COLO668 (cell line): ENCODE results near the gene VARS1.
"Not testable (repeated sequence)": the region's sequence is repeated elsewhere in the genome, so short reads cannot be mapped to it uniquely, and the experiment has no call there.

Experiments used
- DNase-seq: peaks from one replicate; lab custom pipeline; 2025; ENCODE audit not compliant: unreplicated experiment; lab: John Stamatoyannopoulos, UW

VARS1 gene

DNA sequence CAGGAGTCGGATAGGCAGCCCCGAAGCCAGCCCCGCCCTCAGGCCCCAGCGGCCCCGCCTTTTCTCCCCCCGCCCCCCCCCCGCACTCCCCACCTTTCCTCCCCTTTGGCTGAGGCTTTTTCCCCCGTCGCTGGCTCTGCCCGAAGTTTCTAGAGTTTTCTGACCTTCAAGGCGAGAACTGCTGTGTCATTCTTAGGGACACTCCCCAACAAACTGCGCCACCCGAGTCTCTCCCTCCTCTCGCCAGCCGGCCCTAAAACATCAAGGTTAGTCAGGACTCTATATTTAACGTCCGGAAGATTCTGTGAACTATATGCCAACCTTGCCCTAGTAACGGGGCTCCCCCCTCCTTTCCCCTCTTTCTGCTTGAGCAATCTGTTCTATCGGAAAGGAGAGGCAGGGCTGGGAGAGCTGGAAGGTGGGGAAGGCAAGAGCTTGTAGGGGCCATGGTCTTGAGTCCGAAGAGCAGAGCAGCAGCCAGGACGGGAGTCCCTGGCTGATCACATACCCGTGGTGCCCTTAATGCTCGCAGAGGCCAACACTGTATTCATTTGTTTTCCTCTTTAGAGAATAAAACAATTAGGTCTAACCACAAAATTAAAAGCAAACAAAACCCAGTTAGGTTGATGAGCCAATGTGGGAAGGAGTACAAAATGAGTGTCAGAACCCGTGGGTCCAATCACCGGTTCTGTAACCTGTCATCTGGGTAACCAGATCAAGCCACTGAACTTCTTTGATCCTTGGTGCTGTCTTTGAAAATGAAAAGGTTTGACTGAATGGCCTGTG lies 26.7 kb upstream of the VARS1 start:
- DNase-seq = peak; percentile 21

DNA sequence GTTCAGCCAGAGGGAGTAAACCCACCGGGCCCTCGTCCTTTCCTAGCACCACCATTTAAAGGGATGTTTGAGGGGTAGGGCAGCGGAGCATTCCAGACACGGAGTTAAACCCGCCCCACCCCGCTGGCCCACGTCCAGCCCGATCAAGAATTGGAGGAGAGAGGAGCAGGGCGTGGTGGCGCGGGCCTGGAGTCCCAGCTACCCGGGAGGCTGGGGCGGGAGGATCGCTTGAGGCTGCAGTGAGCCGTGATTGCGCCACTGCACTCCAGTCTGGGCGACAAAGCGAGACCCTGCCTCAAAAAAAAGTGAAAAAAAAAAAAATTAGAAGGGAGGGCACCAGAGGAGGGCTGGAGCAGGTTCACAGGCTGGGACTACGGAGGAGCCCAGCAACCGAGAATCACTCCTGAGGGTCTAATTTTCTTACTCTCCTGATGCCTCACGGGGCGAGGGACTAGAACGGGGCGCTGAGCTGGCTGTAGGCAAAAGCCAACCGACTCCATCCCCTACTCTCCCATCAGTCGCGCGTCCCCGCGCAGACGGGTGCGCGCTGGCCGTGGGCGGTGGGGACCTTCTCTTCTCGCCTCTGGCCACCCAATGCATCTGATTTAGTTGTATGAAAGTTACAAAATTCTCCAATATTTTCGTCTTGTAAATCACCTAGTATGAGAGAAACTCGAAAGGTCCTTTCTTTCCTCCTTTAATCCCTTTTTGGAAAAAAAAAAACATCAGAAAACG lies 25.9 kb upstream of the VARS1 start:
- DNase-seq = peak; percentile 38

DNA sequence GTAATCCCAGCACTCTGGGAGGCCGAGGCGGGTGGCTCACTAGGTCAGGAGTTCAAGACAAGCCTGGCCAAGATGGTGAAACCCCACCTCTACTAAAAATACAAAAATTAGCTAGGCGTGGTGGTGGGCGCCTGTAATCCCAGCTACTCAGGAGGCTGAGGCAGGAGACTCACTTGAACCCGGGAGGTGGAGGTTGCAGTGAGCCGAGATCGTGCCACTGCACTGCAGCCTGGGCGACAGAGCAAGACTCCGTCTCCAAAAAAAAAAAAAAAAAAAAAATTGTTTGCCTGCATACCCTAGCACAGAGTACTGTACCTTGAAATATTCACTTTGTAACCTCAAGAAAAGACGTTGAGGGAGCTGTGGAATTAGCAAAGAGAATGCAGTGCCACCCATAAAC lies 24.8 kb upstream of the VARS1 start:
- not testable (repeated sequence) for DNase-seq

DNA sequence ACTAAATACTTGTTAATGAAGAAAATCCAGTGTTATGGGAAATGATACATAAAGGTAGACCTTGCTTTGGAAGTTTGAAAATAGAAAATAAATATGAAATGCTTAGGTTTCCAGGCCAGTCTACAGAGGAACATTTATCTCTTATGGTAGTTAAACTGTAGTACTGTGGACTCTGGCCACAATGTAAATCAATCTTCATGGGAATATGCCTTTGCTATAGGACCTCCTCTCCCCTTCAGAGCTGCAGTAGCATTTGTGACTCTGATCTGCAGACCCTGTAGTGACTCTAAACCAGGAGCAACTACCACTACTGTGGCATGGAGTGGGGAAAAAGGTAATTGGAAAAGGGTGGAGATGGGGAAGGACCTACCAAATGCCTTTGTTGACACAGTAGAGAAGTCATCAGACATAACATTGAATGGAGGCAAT lies 24.3 kb upstream of the VARS1 start:
- DNase-seq = no peak

DNA sequence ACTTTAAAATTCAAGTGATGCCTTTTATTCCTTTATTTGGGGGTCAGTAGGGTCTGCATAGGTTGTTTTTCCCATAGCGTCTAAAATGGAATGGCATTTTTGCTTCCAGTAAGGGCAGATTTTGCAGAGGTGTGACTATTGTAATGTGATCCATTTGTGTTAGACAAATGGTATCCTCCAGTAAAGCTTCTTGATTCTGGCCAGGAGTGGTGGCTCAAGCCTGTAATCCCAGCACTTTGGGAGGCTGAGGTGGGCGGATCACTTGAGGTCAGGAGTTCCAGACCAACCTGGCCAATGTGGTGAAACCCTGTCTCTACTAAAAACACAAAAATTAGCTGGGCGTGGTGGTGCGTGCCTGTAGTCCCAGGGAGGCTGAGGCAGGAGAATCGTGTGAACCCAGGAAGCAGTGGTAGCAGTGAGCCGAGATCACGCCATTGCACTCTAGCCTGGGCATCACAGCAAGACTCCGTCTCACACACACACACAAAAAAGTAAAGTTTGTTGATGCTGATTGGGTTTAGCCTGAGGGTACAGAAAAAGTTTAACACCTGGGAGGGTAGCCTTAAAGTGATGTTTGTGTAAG lies 22.5 kb upstream of the VARS1 start:
- not testable (repeated sequence) for DNase-seq

DNA sequence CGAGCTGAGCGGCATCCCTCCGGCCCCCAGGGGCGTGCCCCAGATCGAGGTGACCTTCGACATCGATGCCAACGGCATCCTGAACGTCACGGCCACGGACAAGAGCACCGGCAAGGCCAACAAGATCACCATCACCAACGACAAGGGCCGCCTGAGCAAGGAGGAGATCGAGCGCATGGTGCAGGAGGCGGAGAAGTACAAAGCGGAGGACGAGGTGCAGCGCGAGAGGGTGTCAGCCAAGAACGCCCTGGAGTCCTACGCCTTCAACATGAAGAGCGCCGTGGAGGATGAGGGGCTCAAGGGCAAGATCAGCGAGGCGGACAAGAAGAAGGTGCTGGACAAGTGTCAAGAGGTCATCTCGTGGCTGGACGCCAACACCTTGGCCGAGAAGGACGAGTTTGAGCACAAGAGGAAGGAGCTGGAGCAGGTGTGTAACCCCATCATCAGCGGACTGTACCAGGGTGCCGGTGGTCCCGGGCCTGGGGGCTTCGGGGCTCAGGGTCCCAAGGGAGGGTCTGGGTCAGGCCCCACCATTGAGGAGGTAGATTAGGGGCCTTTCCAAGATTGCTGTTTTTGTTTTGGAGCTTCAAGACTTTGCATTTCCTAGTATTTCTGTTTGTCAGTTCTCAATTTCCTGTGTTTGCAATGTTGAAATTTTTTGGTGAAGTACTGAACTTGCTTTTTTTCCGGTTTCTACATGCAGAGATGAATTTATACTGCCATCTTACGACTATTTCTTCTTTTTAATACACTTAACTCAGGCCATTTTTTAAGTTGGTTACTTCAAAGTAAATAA lies 21.8 kb upstream of the VARS1 start:
- not testable (repeated sequence) for DNase-seq

DNA sequence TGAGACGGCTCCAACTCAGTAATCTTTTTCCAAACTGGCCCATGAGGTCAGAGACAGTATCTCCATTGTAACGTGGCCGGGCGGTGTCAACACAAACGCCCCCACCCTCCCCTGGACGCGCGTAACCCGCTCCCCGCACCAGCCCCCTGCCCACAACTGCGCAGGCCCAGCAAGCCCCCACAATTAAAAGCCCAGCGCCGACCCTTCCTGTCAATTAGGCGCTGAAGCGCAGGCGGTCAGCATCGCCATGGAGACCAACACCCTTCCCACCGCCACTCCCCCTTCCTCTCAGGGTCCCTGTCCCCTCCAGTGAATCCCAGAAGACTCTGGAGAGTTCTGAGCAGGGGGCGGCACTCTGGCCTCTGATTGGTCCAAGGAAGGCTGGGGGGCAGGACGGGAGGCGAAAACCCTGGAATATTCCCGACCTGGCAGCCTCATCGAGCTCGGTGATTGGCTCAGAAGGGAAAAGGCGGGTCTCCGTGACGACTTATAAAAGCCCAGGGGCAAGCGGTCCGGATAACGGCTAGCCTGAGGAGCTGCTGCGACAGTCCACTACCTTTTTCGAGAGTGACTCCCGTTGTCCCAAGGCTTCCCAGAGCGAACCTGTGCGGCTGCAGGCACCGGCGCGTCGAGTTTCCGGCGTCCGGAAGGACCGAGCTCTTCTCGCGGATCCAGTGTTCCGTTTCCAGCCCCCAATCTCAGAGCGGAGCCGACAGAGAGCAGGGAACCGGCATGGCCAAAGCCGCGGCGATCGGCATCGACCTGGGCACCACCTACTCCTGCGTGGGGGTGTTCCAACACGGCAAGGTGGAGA lies 19.7 kb upstream of the VARS1 start, which contains the start of the genes HSPA1A and HSPA1L:
HSPA1A (plus strand) TSS at position 519 of the 814 bp plus-strand sequence; CDS start at position 733, 214 bp downstream.
HSPA1L (minus strand) TSS at position 259 of the 814 bp plus-strand sequence. CDS start 3,311 bp downstream, outside the sequence.
- DNase-seq = peak; percentile 81

DNA sequence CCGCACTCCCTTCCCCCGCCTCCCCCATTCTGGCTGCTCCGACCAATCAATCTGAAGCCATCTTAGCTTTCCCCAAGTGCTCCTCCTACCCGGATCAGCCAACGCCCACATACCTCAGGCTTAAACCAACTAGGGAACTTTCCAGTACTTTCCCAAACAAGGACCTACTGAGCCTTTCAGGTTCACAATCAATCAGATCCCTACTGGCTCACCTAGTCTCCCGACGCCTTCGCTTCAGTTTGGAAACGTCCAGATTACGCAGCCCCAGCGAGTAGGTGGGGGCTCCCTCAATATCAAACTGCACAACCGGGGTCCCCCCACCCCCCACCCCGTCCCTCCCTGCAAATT lies 19.1 kb upstream of the VARS1 start:
- peak; percentile 84 for DNase-seq

DNA sequence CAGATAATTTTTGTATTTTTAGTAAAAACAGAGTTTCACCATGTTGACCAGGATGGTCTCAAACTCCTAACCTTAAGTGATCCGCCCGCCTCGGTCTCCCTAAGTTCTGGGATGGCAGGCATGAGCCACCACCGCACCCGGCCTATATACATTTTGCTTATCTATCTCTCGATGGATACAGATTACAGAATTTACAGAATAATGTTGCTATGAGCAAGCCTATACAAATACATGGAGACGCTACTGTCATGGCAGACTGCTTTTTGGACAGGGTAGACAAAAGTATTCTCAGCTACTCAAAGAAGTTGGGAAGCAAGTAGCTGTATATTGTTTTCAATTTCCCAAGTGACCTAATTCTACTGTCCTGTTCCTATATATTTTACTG lies 17.9 kb upstream of the VARS1 start:
- DNase-seq = no peak

DNA sequence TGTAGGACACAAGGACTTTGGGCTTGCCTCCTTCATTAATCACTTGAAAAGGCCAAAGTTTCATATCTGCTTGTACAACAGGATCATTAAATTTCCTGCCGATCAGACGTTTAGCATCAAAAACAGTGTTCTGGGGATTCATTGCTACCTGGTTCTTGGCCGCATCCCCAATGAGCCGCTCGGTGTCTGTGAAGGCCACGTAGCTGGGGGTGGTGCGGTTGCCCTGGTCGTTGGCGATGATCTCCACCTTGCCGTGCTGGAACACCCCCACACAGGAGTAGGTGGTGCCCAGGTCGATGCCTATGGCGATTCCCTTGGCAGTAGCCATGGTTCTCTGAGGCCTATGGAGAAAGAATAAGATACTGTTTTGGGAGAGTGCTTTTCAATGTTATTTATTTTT lies 16.1 kb upstream of the VARS1 start:
- no peak for DNase-seq

DNA sequence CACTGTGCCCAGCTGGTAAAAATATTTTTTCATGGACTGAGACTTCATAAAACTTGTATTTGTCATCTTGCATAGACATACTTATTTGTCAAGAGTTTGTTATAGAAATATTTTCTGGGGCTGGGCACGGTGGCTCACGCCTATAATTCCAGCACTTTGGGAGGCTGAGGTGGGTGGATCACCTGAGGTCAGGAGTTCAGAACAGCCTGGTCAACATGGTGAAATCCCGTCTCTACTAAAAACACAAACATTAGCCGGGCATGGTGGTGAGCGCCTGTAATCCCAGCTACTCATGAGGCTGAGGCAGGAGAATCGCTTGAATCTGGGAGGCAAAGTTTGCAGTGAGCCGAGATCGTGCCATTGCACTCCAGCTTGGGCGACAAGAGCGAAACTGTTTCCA lies 13.0 kb upstream of the VARS1 start:
- not testable (repeated sequence) for DNase-seq

DNA sequence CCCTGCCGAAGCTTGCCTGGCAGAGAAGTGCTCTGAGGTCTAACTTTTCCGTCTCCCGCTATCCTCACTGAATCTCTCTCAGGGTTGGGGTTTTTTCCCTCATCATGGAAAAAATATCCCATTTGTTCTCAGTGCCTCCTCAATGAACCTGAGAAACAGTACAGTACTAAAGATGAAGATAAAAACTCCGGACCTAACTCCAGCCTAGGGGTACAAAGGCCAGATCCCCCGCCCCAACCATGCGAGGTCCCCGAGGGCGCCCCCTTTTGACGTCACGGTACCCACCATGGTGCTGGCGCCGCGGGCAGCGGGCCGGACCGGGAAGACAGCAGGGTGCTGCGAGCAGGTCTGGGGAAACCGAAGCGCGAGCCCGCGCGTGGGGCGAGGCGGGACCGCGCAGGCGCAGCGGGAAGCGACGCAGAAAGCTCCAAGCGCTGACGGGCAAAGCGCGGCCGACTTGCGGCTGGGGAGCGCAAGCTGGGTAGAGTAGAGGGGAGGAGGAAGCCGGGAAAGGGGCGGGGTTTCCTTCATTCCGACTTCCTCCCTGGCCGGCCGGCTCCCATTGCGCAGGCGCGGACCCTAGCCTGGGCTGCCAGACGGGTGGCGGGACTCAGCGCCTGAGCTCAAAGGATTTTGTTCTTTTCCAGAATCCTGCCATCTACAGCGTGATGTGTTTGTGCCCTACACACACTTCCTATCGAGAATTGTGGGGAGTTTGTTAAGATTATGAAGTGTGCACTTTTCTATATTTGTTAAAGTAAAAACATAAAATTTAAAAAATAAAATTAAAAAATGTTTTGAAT lies 11.1 kb upstream of the VARS1 start, which contains the start of gene LSM2:
LSM2 (minus strand) TSS at position 497 of the 803 bp plus-strand sequence; CDS start at position 288, 209 bp downstream.
- DNase-seq = peak; percentile 94

DNA sequence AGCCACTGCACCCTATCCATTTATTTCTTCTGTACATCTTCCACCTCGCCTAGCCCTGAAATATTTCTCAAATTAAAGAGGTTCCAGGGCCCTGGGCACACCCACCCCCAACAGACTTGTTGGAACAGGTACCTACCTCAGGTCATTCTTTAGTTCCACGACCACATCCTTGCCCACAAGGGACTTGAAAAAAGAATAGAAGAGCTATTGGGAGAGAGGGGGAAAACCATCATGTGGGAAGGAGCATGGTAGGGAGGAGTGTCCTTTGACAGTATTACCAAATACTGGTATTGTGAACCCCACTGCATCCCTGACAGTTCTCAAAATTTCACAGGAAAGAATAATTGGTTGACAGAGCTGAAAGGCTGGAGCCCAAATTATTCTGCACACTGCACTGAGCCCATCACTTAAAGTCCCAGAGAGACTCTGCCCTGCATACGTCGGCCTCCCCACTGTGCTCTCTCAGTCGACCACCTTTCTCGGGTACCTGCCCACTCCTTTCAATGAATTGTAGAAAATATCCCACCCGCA lies 10.5 kb upstream of the VARS1 start:
- DNase-seq = no peak

DNA sequence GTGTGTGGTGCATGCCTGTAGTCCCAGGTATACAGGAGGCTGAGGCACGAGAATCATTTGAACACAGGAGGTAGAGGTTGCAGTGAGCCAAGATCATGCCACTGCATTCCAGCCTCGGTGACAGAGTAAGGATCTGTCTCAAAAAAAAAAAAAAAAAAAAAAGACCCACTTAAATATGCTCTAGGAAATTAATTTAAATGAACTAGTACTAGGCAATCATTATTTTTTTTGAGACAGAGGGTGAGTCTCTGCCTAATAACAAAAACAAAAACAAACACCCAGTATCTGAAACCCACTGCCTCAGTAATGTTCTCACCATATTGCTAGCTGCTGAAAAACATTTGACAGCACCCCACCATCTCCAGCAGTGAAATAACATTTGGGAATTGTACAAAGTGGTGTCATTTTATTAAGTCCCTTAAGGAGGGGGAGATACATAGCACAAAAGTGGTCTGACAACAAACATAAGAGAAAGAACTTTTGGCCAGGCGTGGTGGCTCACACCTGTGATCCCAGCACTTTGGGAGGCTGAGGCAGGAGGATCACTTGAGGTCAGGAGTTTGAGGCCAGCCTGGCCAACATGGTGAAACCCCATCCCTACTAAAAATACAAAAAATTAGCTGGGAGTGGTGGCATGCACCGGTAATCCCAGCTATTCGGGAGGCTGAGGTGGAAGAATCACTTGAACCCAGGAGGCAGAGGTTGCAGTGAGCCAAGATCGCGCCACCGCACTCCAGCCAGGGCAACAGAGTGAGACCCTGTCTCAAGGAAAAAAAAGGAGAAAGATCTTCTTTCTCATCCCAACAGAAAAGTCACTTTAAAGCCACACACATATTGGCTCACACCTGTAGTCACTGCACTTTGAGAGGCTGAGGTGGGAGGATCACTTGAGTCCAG lies 5.7 kb upstream of the VARS1 start:
- DNase-seq = not testable (repeated sequence)

DNA sequence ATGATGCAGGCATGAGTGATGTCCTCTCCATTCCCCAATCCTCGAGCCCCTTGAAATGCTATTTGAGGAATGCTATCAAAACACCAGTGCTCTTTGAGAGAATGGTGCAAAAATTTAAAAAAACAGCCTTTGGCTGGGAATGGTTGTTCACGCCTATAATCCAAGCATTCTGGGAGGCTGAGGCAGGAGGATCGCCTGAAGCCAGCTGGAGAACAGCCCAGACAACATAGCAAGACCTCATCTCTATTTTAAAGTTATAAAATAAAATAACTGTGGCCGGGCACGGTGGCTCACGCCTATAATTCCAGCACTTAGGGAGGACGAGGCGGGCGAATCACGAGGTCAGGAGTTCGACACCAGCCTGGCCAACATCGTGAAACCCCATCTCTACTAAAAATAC lies 4.2 kb upstream of the VARS1 start:
- DNase-seq = no peak

DNA sequence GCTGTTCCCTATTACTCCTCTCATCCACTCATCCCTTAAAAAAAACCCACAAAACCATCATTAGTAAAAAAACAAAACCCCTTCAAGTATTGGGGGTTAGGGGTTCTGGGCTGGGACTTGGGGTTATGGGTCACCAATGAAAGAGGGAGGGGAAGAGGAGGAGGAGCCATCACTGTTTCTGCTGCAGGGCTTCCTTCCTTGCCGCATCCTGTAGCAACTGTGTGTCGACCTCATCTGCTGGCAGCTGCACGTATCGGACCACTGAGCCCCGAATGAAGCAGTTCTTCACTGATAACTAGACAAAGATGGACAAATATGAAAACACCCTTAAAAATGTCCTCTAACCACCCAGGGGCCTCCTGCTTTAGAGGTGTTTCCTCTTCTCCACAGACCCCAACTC lies 2.0 kb upstream of the VARS1 start:
- DNase-seq = no peak

DNA sequence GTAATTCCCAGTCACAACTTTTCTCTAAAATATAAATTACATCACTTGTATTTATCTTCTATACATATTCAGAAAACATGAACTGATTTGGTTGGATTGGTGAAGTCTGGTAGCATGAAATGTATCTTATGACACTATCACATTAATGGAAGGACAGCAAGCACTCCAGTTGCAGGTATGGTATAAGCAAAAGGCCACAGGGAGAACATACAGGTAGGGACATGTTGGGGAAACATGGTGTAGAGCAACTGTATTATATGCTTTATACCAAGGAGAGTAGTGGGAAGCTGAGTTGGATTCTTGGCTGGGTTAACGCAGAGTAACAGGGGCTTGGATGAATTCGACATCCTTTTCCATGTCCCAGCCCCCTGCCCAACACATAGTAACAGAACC lies 1.4 kb upstream of the VARS1 start:
- DNase-seq = no peak
